CD14-positive monocyte (primary cell): ENCODE results near the gene SLC35F6. TPM values are rescaled to one million over a fixed set of nuclear protein-coding genes. Genes with fewer than 3 reads are reported as not detected.

ENCODE experiments used
- DNase-seq, 3 donors: peaks; one replicate each; pipeline ENCODE4 v3.0.0-alpha.2; 2011 to 2022
- H2AFZ ChIP-seq: 2 replicates; pipeline ENCODE4 v1.6.0; 2012; ENCODE audit warnings: mild to moderate bottlenecking, low read depth, low read length, inconsistent platforms; ENCODE audit not compliant: insufficient read depth, poor library complexity, severe bottlenecking
- H3K27ac ChIP-seq, 2 donors: 1 replicate in 1 of 2; 2 replicates in 1 of 2; pipeline ENCODE4 v1.5.1; 2012 to 2013; ENCODE audit warnings: low read length in 2 of 2, control low read depth in 1 of 2, inconsistent platforms in 1 of 2, low read depth in 1 of 2, mild to moderate bottlenecking in 1 of 2
- H3K27me3 ChIP-seq, 2 donors: one replicate each; pipeline versions ENCODE4 v1.6.0 to v1.6.1; 2011 to 2013; ENCODE audit warnings: low read length in 2 of 2; ENCODE audit not compliant: control insufficient read depth in 2 of 2, insufficient read depth in 2 of 2
- H3K36me3 ChIP-seq, 2 donors: replicated peaks in 1 of 2; 1 replicate in 1 of 2; 2 replicates in 1 of 2; pipeline versions ENCODE4 v1.5.1 to v1.6.1; 2012 to 2013; ENCODE audit warnings: low read length in 2 of 2, control low read depth in 1 of 2, inconsistent platforms in 1 of 2, mild to moderate bottlenecking in 1 of 2; ENCODE audit not compliant: insufficient read depth in 2 of 2, control insufficient read depth in 1 of 2
- H3K4me1 ChIP-seq, 2 donors: 1 replicate in 1 of 2; 2 replicates in 1 of 2; pipeline versions ENCODE4 v1.5.1 to v1.6.1; 2012 to 2013; ENCODE audit warnings: low read length in 2 of 2, control low read depth in 1 of 2, inconsistent platforms in 1 of 2, mild to moderate bottlenecking in 1 of 2, moderate library complexity in 1 of 2; ENCODE audit not compliant: insufficient read depth in 2 of 2, control insufficient read depth in 1 of 2
- H3K4me2 ChIP-seq: replicated peaks from 2 replicates; pipeline ENCODE3; 2012; ENCODE audit warnings: low read length, moderate library complexity, mild to moderate bottlenecking; ENCODE audit not compliant: poor library complexity, severe bottlenecking; ENCODE audit errors: extremely low read depth
- H3K4me3 ChIP-seq, 3 experiments: fragments of 200-600 bp in 1 of 3; sonication (generic) in 1 of 3; replicated peaks in 1 of 3; 1 replicate in 2 of 3; 2 replicates in 1 of 3; pipeline ENCODE4 v1.5.1; 2011 to 2013; ENCODE audit warnings: low read length in 3 of 3, mild to moderate bottlenecking in 3 of 3, control low read depth in 2 of 3, low read depth in 2 of 3, inconsistent platforms in 1 of 3, moderate library complexity in 1 of 3
- H3K79me2 ChIP-seq: 2 replicates; pipeline ENCODE4 v1.6.0; 2012; ENCODE audit warnings: mild to moderate bottlenecking, control low read depth, inconsistent platforms, low read length, moderate library complexity; ENCODE audit not compliant: insufficient read depth
- H3K9ac ChIP-seq: 2 replicates; pipeline ENCODE4 v1.6.0; 2017; ENCODE audit warnings: low read length, mild to moderate bottlenecking; ENCODE audit not compliant: insufficient read depth, poor library complexity, severe bottlenecking
- H3K9me3 ChIP-seq, 2 donors: replicated peaks in 1 of 2; 1 replicate in 1 of 2; 2 replicates in 1 of 2; pipeline versions ENCODE4 v1.5.1 to v1.6.1; 2012 to 2013; ENCODE audit warnings: low read length in 2 of 2, control low read depth in 1 of 2; ENCODE audit not compliant: control insufficient read depth in 1 of 2, insufficient read depth in 1 of 2
- H4K20me1 ChIP-seq: 2 replicates; pipeline ENCODE4 v1.6.0; 2012; ENCODE audit warnings: mild to moderate bottlenecking, low read length, control low read depth, moderate library complexity; ENCODE audit not compliant: insufficient read depth
- H3K27ac Mint-ChIP-seq, 7 donors: one replicate each; pipeline ENCODE4 v1.8.0; 2020; ENCODE audit warnings: mild to moderate bottlenecking in 7 of 7, mixed read lengths in 7 of 7, moderate library complexity in 6 of 7, inconsistent platforms in 2 of 7
- H3K27me3 Mint-ChIP-seq, 3 donors: one replicate each; pipeline ENCODE4 v1.8.0; 2021 to 2022; ENCODE audit warnings: low read depth in 3 of 3, mild to moderate bottlenecking in 3 of 3, mixed read lengths in 3 of 3, moderate library complexity in 3 of 3, inconsistent platforms in 1 of 3
- H3K36me3 Mint-ChIP-seq, 2 donors: one replicate each; pipeline ENCODE4 v1.8.0; 2020; ENCODE audit warnings: mixed read lengths in 2 of 2, inconsistent platforms in 1 of 2, mild to moderate bottlenecking in 1 of 2
- H3K4me1 Mint-ChIP-seq: one replicate; pipeline ENCODE4 v1.8.0; 2020; ENCODE audit warnings: mild to moderate bottlenecking, mixed read lengths
- H3K4me3 Mint-ChIP-seq, 2 donors: one replicate each; pipeline ENCODE4 v1.8.0; 2020; ENCODE audit warnings: mild to moderate bottlenecking in 2 of 2, mixed read lengths in 2 of 2, moderate library complexity in 1 of 2
- H3K9me3 Mint-ChIP-seq, 7 donors: one replicate each; pipeline ENCODE4 v1.8.0; 2020 to 2022; ENCODE audit warnings: mixed read lengths in 7 of 7, mild to moderate bottlenecking in 6 of 7, moderate library complexity in 6 of 7, inconsistent platforms in 2 of 7
- WGBS: methylation state at CpG from one replicate; pipeline ENCODE4 v1.1.5; 2013; ENCODE audit warnings: missing lambda C conversion rate; ENCODE audit not compliant: insufficient coverage; 5-methylcytosine and 5-hydroxymethylcytosine counted together
- intact Hi-C, 2 donors: fragments of 100-400 bp; cut with micrococcal nuclease; formaldehyde crosslinking; loops; one replicate each; pipeline versions ENCODE4 v1.15.0 to v1.15.1; 2023
- polyA plus RNA-seq, 3 donors: library from polyadenylated mRNA; depleted of rRNA in 1 of 3; unstranded in 2 of 3; stranded (reverse) in 1 of 3; fragments of 300-500 nt in 2 of 3; fragments of >200 nt in 1 of 3; fragmentation: Illumina TruSeq in 2 of 3; gene quantifications; 1 replicate in 2 of 3; 2 replicates in 1 of 3; pipeline ENCODE4 v1.2.3, GENCODE V29; 2012 to 2021
- TF ChIP-seq, protein P1 (sequence below): fragments of 200-600 bp; IDR thresholded peaks from one replicate; pipeline ENCODE4 v1.8.0; 2022; ENCODE audit warnings: antibody characterized with exemption, mild to moderate bottlenecking

Gene SLC35F6
- polyA plus RNA-seq, 3 donors: 11.3 to 22.2 (median 15.1) TPM

DNA sequence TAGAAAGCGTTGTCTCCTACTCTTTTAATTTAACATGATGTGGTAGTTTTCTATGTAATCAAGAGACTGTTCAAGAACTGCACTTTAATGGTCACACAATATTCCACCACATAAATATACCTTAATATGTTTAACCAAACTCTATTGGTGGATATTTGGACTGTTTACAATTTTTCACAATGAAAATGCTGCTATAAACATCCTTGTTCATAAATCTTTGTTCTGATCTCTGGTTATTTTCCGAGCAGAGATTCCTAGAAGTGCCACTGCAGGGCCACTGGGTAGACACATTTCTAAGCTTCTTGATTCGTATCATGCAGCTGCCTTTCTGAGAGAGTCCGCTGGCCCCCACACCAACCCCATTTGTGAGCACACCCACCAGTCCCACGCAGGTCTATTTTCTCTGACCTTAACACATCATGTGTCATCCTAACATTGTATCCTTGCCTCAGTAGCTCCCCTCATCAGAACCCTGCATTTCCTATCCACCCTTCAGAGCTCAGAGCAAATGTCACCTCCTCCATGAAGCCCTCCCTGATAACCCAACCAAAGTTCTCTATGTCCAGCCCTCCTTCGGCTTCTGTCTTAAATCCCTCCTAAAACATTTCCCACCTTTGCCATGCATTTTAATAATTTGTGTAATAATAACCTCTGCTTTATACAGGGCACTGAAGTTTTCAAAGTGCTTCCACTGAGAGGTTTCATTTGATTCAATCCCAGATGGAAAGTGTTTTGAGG is 45.0 kb upstream of the SLC35F6 start:
- no peaks in the 10 kb centered on the region for H4K20me1 ChIP-seq
- no peaks in the 10 kb centered on the region for H3K36me3 ChIP-seq
- Mint-ChIP-seq H3K36me3 (no peaks in the 10 kb centered on the region), H3K27ac (no peak overlapping the region), H3K4me1 (no peaks in the 10 kb centered on the region), H3K27me3 (peaks cover 0 to 5% (median 2%) of the 10 kb centered on the region in 3 donors), H3K4me3 (no peak overlapping the region), H3K9me3 (peaks cover 0 to 1% (median 0%) of the 10 kb centered on the region in 7 donors)
- no peak overlapping the region for H3K4me2 ChIP-seq
- H3K9ac ChIP-seq: no peak overlapping the region
- H3K27me3 ChIP-seq: no peaks in the 10 kb centered on the region
- H3K4me3 ChIP-seq: no peak overlapping the region
- intact Hi-C loops: no loop called here
- no peak overlapping the region for H2AFZ ChIP-seq
- H3K79me2 ChIP-seq: no peaks in the 10 kb centered on the region
- no peaks in the 10 kb centered on the region for H3K4me1 ChIP-seq
- TF ChIP-seq, protein P1, sequence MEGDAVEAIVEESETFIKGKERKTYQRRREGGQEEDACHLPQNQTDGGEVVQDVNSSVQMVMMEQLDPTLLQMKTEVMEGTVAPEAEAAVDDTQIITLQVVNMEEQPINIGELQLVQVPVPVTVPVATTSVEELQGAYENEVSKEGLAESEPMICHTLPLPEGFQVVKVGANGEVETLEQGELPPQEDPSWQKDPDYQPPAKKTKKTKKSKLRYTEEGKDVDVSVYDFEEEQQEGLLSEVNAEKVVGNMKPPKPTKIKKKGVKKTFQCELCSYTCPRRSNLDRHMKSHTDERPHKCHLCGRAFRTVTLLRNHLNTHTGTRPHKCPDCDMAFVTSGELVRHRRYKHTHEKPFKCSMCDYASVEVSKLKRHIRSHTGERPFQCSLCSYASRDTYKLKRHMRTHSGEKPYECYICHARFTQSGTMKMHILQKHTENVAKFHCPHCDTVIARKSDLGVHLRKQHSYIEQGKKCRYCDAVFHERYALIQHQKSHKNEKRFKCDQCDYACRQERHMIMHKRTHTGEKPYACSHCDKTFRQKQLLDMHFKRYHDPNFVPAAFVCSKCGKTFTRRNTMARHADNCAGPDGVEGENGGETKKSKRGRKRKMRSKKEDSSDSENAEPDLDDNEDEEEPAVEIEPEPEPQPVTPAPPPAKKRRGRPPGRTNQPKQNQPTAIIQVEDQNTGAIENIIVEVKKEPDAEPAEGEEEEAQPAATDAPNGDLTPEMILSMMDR: no peak
- H3K27ac ChIP-seq: no peak overlapping the region
- 84% methylated on average over 4 of the region's 6 CpGs for WGBS
- no peaks in the 10 kb centered on the region for H3K9me3 ChIP-seq
- DNase-seq: no peak

DNA sequence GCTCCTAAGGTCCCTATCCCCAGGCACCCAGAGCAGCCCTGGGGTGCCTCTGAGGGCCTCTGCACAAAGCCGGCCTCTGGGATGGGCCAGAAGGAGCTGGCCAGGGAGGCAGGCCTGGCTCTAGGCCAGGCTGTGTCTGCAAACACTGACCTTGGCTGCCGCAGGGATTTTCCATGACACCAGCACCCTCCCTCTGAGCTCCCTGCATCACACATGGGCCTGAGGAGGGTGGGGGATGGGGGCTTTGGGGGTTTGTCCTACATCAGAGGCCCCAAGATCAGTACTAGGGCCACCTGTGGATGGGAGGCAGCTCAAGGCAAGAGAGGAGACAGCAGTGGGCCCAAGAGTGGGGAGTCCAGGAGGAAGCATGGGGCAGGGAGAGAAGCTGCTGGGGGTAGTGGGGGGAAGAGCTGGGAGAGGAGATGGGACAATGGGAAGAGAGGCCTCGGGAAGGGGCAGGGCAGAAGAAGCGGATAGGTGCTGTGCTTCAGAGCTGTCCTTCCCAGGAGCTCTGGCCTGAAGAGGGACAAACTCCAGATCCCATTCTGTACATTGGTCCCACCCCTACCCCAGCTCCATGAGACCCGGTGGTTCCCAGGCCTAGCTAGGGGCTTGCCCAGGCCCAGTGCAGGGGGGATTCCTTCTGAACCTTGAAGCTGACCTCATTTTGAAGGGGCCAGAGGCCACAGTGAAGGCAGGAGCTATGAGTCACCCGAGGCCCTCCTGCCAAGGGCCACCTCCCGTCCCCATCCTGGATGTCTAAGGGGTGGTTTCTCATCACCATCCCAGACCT is 43.6 kb upstream of the SLC35F6 start:
- H4K20me1 ChIP-seq: no peaks in the 10 kb centered on the region
- WGBS: 100% methylated on average over 2 of the region's 7 CpGs
- no peak overlapping the region for H3K4me3 Mint-ChIP-seq
- no peaks in the 10 kb centered on the region for H3K4me1 Mint-ChIP-seq
- no peaks in the 10 kb centered on the region for H3K36me3 Mint-ChIP-seq
- no peak overlapping the region for H2AFZ ChIP-seq
- no peak overlapping the region for H3K27ac ChIP-seq
- intact Hi-C loops: no loop called here
- H3K36me3 ChIP-seq: no peaks in the 10 kb centered on the region
- H3K4me1 ChIP-seq: no peaks in the 10 kb centered on the region
- no peak overlapping the region for H3K4me2 ChIP-seq
- H3K79me2 ChIP-seq: no peaks in the 10 kb centered on the region
- no peak for DNase-seq
- no peak overlapping the region for H3K4me3 ChIP-seq
- H3K9me3 Mint-ChIP-seq: peaks cover 0 to 1% (median 0%) of the 10 kb centered on the region in 7 donors
- TF ChIP-seq, protein P1: no peak
- no peaks in the 10 kb centered on the region for H3K27me3 ChIP-seq
- no peak overlapping the region for H3K9ac ChIP-seq
- H3K27me3 Mint-ChIP-seq: peaks cover 0 to 6% (median 4%) of the 10 kb centered on the region in 3 donors
- no peaks in the 10 kb centered on the region for H3K9me3 ChIP-seq
- no peak overlapping the region for H3K27ac Mint-ChIP-seq
